ENCODE data around the gene PCDHA7. TPM values are rescaled to one million over a fixed set of nuclear protein-coding genes. Genes with fewer than 3 reads are reported as not detected.

Gene PCDHA7
- total and polyA plus RNA-seq, 2 of the 4 experiments (the other 2 are of a cell fraction) = 0.10 to 0.18 TPM

GRCh38 chr5:140857177-140857986, 23.3 kb downstream of the PCDHA7 start:
- ChIA-PET CTCF (no interaction called here), POLR2A (ENCODE audit: unreplicated experiment) (no interaction called here)
- TF ChIP-seq POLR2A (IDR thresholded peaks at IDR 0.05; ENCODE audit: low read depth, low read length) = no peak
- dilution Hi-C loops (cut with HindIII; ENCODE audit: low sequenced_read_pairs, unreplicated experiment) (no loop called here), intact Hi-C loops (cut with micrococcal nuclease) (no loop called here), in situ Hi-C loops (cut with MboI; ENCODE audit: low sequenced_read_pairs) (no loop called here)
- no peak for DNase-seq
- Histone ChIP-seq H3K9me1 (ENCODE audit: insufficient read depth, low read length) (no peaks in the 10 kb centered on the region), H3K79me1 (ENCODE audit: low read depth in 1 of 2, low read length in 2 of 2) (no peaks in the 10 kb centered on the region), H3K27ac (ENCODE audit: insufficient read depth, low read length) (no peak overlapping the region), H2AK9ac (replicated peaks; ENCODE audit: low read depth, low read length, poor library complexity) (no peak overlapping the region), H3K23ac (ENCODE audit: low read depth, low read length) (no peak overlapping the region), H4K20me1 (ENCODE audit: insufficient read depth, low read length) (no peaks in the 10 kb centered on the region), H4K91ac (ENCODE audit: insufficient read depth, low read depth, low read length) (no peak overlapping the region), H3K27me3 (ENCODE audit: control insufficient read depth, insufficient read depth, low read length) (no peaks in the 10 kb centered on the region), H2BK20ac (ENCODE audit: low read depth, low read length) (no peak overlapping the region), H3K9me3 (ENCODE audit: control insufficient read depth, insufficient read depth, low read length) (peaks cover 29% of the 10 kb centered on the region), H3K4me2 (ENCODE audit: low read depth, low read length) (no peak overlapping the region), H3K9ac (ENCODE audit: low read depth, low read length) (no peak overlapping the region), H4K8ac (ENCODE audit: low read depth in 2 of 2, low read length in 2 of 2) (no peak overlapping the region), H3K4me3 (ENCODE audit: insufficient read depth, low read depth, low read length) (no peak overlapping the region), H3K36me3 (ENCODE audit: control insufficient read depth, insufficient read depth, low read length) (no peaks in the 10 kb centered on the region), H3K18ac (ENCODE audit: low read depth, low read length) (no peak overlapping the region), H3K4me1 (ENCODE audit: control insufficient read depth, insufficient read depth, low read length) (no peaks in the 10 kb centered on the region), H2BK120ac (ENCODE audit: low read depth, low read length) (no peak overlapping the region), H2AK5ac (ENCODE audit: low read depth, low read length) (no peak overlapping the region), H3K4ac (ENCODE audit: low read depth, low read length) (no peak overlapping the region), H2AFZ (replicated peaks; ENCODE audit: low read length, poor library complexity) (no peak overlapping the region), H2BK15ac (ENCODE audit: low read depth, low read length) (no peak overlapping the region), H3K14ac (replicated peaks; ENCODE audit: low read depth, low read length) (no peak overlapping the region), H2BK5ac (ENCODE audit: low read depth, low read length, poor library complexity, severe bottlenecking) (no peak overlapping the region), H4K5ac (ENCODE audit: low read depth, low read length) (no peak overlapping the region), H3K56ac (ENCODE audit: extremely low read depth, insufficient read depth, low read length) (no peak overlapping the region)
- WGBS, 2 experiments (ENCODE audit: extremely low coverage in 2 of 2, insufficient read length in 1 of 2) = 58% methylated on average over 38 of the region's 94 CpGs; no CpG with 5 or more reads in 1 of the 2 experiments
- no TSS peak for BruUV-seq (replicated peaks)
- ATAC-seq (ENCODE audit: low read depth) = no peak

Measured in IMR-90 (cell line).